Mesenchymal stem cell (in vitro differentiated cells and primary cell): ENCODE measurements around the gene SLC12A5.

Experiments used
- DNase-seq: peaks from one replicate; pipeline ENCODE4 v3.0.0-alpha.2; 2013
- H2AFZ ChIP-seq: one replicate; pipeline ENCODE4 v1.6.1; 2013; ENCODE audit warnings: low read depth, mild to moderate bottlenecking, control low read depth, inconsistent platforms, low read length, moderate library complexity
- H2AK5ac ChIP-seq: 2 replicates; pipeline ENCODE4 v1.6.1; 2013; ENCODE audit warnings: low read length, moderate library complexity, mild to moderate bottlenecking, inconsistent platforms; ENCODE audit not compliant: severe bottlenecking
- H2BK120ac ChIP-seq: one replicate; pipeline ENCODE4 v1.6.1; 2013; ENCODE audit warnings: low read depth, mild to moderate bottlenecking, inconsistent platforms, low read length, moderate library complexity
- H2BK12ac ChIP-seq, 2 experiments: one replicate each; pipeline ENCODE4 v1.6.1; 2013; ENCODE audit warnings: inconsistent platforms in 2 of 2, low read length in 2 of 2, mild to moderate bottlenecking in 2 of 2, moderate library complexity in 2 of 2, control low read depth in 1 of 2
- H2BK15ac ChIP-seq: one replicate; pipeline ENCODE4 v1.6.1; 2013; ENCODE audit warnings: mild to moderate bottlenecking, low read depth, inconsistent platforms; ENCODE audit not compliant: poor library complexity, severe bottlenecking
- H2BK5ac ChIP-seq: 2 replicates; pipeline ENCODE4 v1.6.1; 2013; ENCODE audit warnings: low read depth, mild to moderate bottlenecking, low read length, control low read depth, inconsistent platforms; ENCODE audit not compliant: poor library complexity, severe bottlenecking
- H3K14ac ChIP-seq, 2 experiments: one replicate each; pipeline ENCODE4 v1.6.1; 2013; ENCODE audit warnings: inconsistent platforms in 2 of 2, low read length in 2 of 2, control low read depth in 1 of 2, mild to moderate bottlenecking in 1 of 2, moderate library complexity in 1 of 2
- H3K18ac ChIP-seq, 2 experiments: one replicate each; pipeline ENCODE4 v1.6.1; 2013; ENCODE audit warnings: inconsistent platforms in 2 of 2, low read length in 2 of 2, control low read depth in 1 of 2, low read depth in 1 of 2, mild to moderate bottlenecking in 1 of 2
- H3K23ac ChIP-seq, 2 experiments: one replicate each; pipeline ENCODE4 v1.6.1; 2013; ENCODE audit warnings: inconsistent platforms in 2 of 2, low read length in 2 of 2, mild to moderate bottlenecking in 2 of 2, moderate library complexity in 2 of 2, control low read depth in 1 of 2
- H3K27ac ChIP-seq: 2 replicates; pipeline ENCODE4 v1.5.1; 2013; ENCODE audit warnings: mild to moderate bottlenecking, moderate library complexity, low read length, control low read depth, inconsistent platforms; ENCODE audit not compliant: poor library complexity, severe bottlenecking
- H3K27me3 ChIP-seq, 2 experiments: 2 replicates each; pipeline versions ENCODE4 v1.6.1 to v1.7.0; 2013; ENCODE audit warnings: low read length in 2 of 2, mild to moderate bottlenecking in 2 of 2, moderate library complexity in 2 of 2, control low read depth in 1 of 2, inconsistent platforms in 1 of 2; ENCODE audit not compliant: control insufficient read depth in 1 of 2, insufficient read depth in 1 of 2
- H3K36me3 ChIP-seq, 2 experiments: 2 replicates each; pipeline versions ENCODE4 v1.6.1 to v1.7.0; 2013; ENCODE audit warnings: low read length in 2 of 2, control low read depth in 1 of 2, inconsistent platforms in 1 of 2, low read depth in 1 of 2, mild to moderate bottlenecking in 1 of 2; ENCODE audit not compliant: insufficient read depth in 2 of 2, control insufficient read depth in 1 of 2
- H3K4ac ChIP-seq, 2 experiments: one replicate each; pipeline ENCODE4 v1.6.1; 2013; ENCODE audit warnings: inconsistent platforms in 2 of 2, low read length in 2 of 2, mild to moderate bottlenecking in 2 of 2, moderate library complexity in 2 of 2, control low read depth in 1 of 2, low read depth in 1 of 2
- H3K4me1 ChIP-seq: 2 replicates; pipeline ENCODE4 v1.6.1; 2013; ENCODE audit warnings: low read depth, low read length, control low read depth; ENCODE audit not compliant: control insufficient read depth, insufficient read depth
- H3K4me2 ChIP-seq: 2 replicates; pipeline ENCODE4 v1.6.1; 2013; ENCODE audit warnings: low read length, mild to moderate bottlenecking, inconsistent platforms; ENCODE audit not compliant: poor library complexity, severe bottlenecking
- H3K4me3 ChIP-seq, 2 experiments: 2 replicates each; pipeline versions ENCODE4 v1.5.1 to v1.7.0; 2013; ENCODE audit warnings: low read length in 2 of 2, mild to moderate bottlenecking in 2 of 2, control low read depth in 1 of 2, low read depth in 1 of 2; ENCODE audit not compliant: insufficient read depth in 1 of 2
- H3K79me1 ChIP-seq: replicated peaks from 2 replicates; pipeline ENCODE4 v1.6.1; 2013; ENCODE audit warnings: mild to moderate bottlenecking, control low read depth, low read length, inconsistent platforms; ENCODE audit not compliant: poor library complexity, severe bottlenecking
- H3K9ac ChIP-seq: 2 replicates; pipeline ENCODE4 v1.7.0; 2013; ENCODE audit warnings: mild to moderate bottlenecking, low read length, moderate library complexity
- H3K9me3 ChIP-seq: 2 replicates; pipeline ENCODE4 v1.7.0; 2013; ENCODE audit warnings: mild to moderate bottlenecking, low read length; ENCODE audit not compliant: control insufficient read depth
- H4K8ac ChIP-seq: one replicate; pipeline ENCODE4 v1.6.1; 2013; ENCODE audit warnings: inconsistent platforms, mild to moderate bottlenecking, low read length, moderate library complexity
- H4K91ac ChIP-seq: one replicate; pipeline ENCODE4 v1.6.1; 2013; ENCODE audit warnings: mild to moderate bottlenecking, low read length, inconsistent platforms
- WGBS: methylation state at CpG from one replicate; pipeline ENCODE4 v1.1.7; 2013; ENCODE audit warnings: mixed read lengths; 5-methylcytosine and 5-hydroxymethylcytosine counted together

The SLC12A5 gene

DNA sequence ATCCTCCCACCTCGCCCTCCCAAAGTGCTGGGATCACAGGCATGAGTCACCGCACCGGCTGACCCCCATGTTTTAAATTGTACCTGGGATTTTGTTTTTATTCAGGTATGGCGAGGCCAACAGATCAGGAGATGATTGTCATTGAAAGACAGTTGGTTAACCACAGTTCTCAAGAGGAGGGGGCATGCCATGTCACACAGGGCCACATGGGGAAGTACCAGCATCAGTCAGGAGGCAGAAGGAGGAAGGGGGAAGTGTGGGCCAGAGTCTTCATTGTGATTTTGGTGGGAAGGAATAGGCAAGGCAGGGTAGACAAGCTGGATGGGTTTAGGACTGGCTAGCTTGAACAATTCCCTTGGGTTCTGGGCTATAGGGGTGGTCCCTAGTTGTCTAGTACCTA lies 30.3 kb upstream of the SLC12A5 start:
- no peaks in the 10 kb centered on the region for H3K4me1 ChIP-seq
- H3K27me3 ChIP-seq, result peaks cover 55 to 63% of the 10 kb centered on the region in 2 experiments
- H3K23ac ChIP-seq, result no peak overlapping the region
- H3K27ac ChIP-seq, result no peak overlapping the region
- no peak overlapping the region for H2BK12ac ChIP-seq
- H3K9ac ChIP-seq, result no peak overlapping the region
- no peak overlapping the region for H3K18ac ChIP-seq
- no peak overlapping the region for H2AK5ac ChIP-seq
- H3K4ac ChIP-seq, result no peak overlapping the region
- H3K36me3 ChIP-seq, result no peaks in the 10 kb centered on the region
- no peak for DNase-seq
- H2AFZ ChIP-seq, result no peak overlapping the region
- H3K9me3 ChIP-seq, result no peaks in the 10 kb centered on the region
- no peak overlapping the region for H4K8ac ChIP-seq
- no peaks in the 10 kb centered on the region for H3K79me1 ChIP-seq
- no peak overlapping the region for H3K4me3 ChIP-seq
- H2BK15ac ChIP-seq, result no peak overlapping the region
- WGBS, result 70% methylated on average over 4 of the region's 4 CpGs
- no peak overlapping the region for H4K91ac ChIP-seq
- H3K14ac ChIP-seq, result no peak overlapping the region
- no peak overlapping the region for H3K4me2 ChIP-seq
- no peak overlapping the region for H2BK120ac ChIP-seq
- H2BK5ac ChIP-seq, result no peak overlapping the region

DNA sequence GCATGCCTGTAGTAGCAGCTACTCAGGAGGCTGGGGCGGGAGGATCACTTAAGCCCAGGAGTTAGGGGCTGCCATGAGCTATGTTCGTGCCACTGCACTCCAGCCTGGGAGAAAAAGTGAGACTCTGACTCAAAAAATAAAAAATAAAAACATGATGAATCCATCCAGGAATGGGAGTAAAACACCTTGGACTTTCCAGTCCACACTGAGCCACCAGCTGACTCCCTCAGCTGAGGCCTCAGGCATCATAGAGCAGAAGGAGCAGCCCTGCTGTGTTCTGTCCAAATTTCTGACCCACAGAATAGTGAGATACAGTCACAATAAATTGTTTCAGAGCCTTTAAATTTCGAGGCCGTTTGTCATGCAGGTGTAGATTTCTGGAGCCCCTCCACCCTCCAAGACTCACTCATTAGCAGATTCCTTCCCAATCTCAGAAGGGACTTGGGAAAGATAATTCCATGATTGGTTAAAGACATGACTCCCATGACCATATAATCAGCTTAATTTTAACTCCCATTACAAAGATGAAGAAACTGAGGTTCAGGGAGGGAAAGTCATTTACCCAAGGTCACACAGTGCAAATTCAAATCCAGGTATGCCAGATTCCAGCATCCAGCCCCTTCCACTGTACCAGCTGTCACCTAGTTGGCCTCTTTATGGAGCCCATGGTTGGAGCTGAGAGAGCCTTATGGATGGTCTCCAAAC lies 29.3 kb upstream of the SLC12A5 start:
- Histone ChIP-seq H4K8ac (no peak overlapping the region), H3K4me1 (no peaks in the 10 kb centered on the region), H3K27ac (no peak overlapping the region), H3K14ac (no peak overlapping the region), H4K91ac (no peak overlapping the region), H2BK12ac (no peak overlapping the region), H3K9me3 (no peaks in the 10 kb centered on the region), H3K23ac (no peak overlapping the region), H2BK120ac (no peak overlapping the region), H2AFZ (no peak overlapping the region), H3K9ac (no peak overlapping the region), H2BK5ac (no peak overlapping the region), H3K27me3 (peaks cover 55 to 71% of the 10 kb centered on the region in 2 experiments), H2BK15ac (no peak overlapping the region), H3K4me2 (no peak overlapping the region), H3K79me1 (no peaks in the 10 kb centered on the region), H3K36me3 (no peaks in the 10 kb centered on the region), H3K18ac (no peak overlapping the region), H2AK5ac (no peak overlapping the region), H3K4ac (no peak overlapping the region), H3K4me3 (no peak overlapping the region)
- WGBS, result 76% methylated on average over 3 of the region's 4 CpGs
- no peak for DNase-seq

GRCh38 chr20:46000262-46000996 lies 28.6 kb upstream of the SLC12A5 start:
- H2BK5ac ChIP-seq, result no peak overlapping the region
- H2AFZ ChIP-seq, result no peak overlapping the region
- no peak overlapping the region for H3K14ac ChIP-seq
- H3K9ac ChIP-seq, result no peak overlapping the region
- WGBS, result 56% methylated on average over 16 of the region's 16 CpGs
- H4K91ac ChIP-seq, result no peak overlapping the region
- no peaks in the 10 kb centered on the region for H3K9me3 ChIP-seq
- no peak overlapping the region for H2BK15ac ChIP-seq
- H2BK12ac ChIP-seq, result no peak overlapping the region
- H3K4ac ChIP-seq, result no peak overlapping the region
- no peak overlapping the region for H3K4me3 ChIP-seq
- H3K4me2 ChIP-seq, result no peak overlapping the region
- H4K8ac ChIP-seq, result no peak overlapping the region
- no peak overlapping the region for H2AK5ac ChIP-seq
- H3K4me1 ChIP-seq, result no peaks in the 10 kb centered on the region
- H3K79me1 ChIP-seq, result no peaks in the 10 kb centered on the region
- H3K23ac ChIP-seq, result no peak overlapping the region
- H3K36me3 ChIP-seq, result no peaks in the 10 kb centered on the region
- no peak overlapping the region for H3K18ac ChIP-seq
- DNase-seq, result no peak
- H2BK120ac ChIP-seq, result no peak overlapping the region
- no peak overlapping the region for H3K27ac ChIP-seq
- peaks cover 57 to 71% of the 10 kb centered on the region in 2 experiments for H3K27me3 ChIP-seq

DNA sequence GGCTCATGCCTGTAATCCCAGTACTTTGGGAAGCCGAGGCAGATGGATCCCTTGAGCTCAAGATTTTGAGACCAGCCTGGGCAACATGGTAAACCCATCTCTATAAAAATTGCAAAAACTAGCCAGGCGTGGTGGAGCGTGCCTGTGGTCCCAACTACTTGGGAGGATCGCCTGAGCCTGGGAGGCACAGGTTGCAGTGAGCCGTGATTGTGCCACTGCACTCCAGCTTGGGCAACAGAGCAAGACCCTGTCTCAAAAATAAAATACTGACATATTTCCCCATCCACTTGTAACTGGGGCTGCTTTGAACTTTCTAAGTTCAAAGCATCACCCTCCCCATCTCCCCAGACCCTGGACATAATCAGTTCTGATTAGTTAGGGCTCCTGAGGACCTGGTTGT lies 27.5 kb upstream of the SLC12A5 start:
- no peaks in the 10 kb centered on the region for H3K79me1 ChIP-seq
- no peak overlapping the region for H3K4me2 ChIP-seq
- DNase-seq, result no peak
- no peak overlapping the region for H2AFZ ChIP-seq
- no peak overlapping the region for H3K9ac ChIP-seq
- WGBS, result 90% methylated on average over 5 of the region's 5 CpGs
- no peak overlapping the region for H2BK12ac ChIP-seq
- H2BK5ac ChIP-seq, result no peak overlapping the region
- H3K27ac ChIP-seq, result no peak overlapping the region
- H4K8ac ChIP-seq, result no peak overlapping the region
- H3K36me3 ChIP-seq, result no peaks in the 10 kb centered on the region
- H2BK15ac ChIP-seq, result no peak overlapping the region
- no peak overlapping the region for H2AK5ac ChIP-seq
- no peak overlapping the region for H3K18ac ChIP-seq
- H2BK120ac ChIP-seq, result no peak overlapping the region
- no peak overlapping the region for H3K4me3 ChIP-seq
- no peak overlapping the region for H4K91ac ChIP-seq
- H3K4ac ChIP-seq, result no peak overlapping the region
- no peaks in the 10 kb centered on the region for H3K4me1 ChIP-seq
- H3K9me3 ChIP-seq, result no peaks in the 10 kb centered on the region
- no peak overlapping the region for H3K23ac ChIP-seq
- H3K14ac ChIP-seq, result no peak overlapping the region
- peaks cover 63 to 78% of the 10 kb centered on the region in 2 experiments for H3K27me3 ChIP-seq
